HG02678 (cell line): ENCODE data around the gene TENT5C.

ENCODE experiments used
- ATAC-seq: cut with Tn5 transposase; IDR thresholded peaks from one replicate; pipeline ENCODE4 v1.9.1; 2021; ENCODE audit warnings: mild to moderate bottlenecking, moderate library complexity; ENCODE audit not compliant: unreplicated experiment

Gene TENT5C

DNA sequence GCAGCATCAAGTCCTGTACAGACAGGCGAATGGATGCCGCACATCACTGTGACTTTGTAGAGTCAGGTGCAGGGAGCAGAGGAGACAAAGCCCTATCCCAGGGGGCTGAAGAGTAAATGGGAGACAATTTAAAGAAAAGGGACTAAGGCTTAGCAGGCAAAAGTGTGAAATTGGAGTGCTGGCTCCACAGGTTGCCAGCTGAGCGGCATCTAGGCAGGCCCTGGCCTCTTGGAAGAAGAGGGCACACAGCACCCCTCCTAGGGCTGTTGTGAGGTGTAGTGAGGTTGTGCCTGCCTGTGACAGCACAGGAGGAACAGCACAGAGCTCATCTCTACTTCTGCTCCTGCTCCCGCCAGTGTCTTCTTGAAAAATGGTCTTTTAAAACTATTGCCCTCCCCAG lies 47.3 kb downstream of the TENT5C start:
- no peak for ATAC-seq

- ATAC-seq = no peak
These were observed 48.1 kb downstream of the TENT5C start for GRCh38 chr1:117653732-117654492.

DNA sequence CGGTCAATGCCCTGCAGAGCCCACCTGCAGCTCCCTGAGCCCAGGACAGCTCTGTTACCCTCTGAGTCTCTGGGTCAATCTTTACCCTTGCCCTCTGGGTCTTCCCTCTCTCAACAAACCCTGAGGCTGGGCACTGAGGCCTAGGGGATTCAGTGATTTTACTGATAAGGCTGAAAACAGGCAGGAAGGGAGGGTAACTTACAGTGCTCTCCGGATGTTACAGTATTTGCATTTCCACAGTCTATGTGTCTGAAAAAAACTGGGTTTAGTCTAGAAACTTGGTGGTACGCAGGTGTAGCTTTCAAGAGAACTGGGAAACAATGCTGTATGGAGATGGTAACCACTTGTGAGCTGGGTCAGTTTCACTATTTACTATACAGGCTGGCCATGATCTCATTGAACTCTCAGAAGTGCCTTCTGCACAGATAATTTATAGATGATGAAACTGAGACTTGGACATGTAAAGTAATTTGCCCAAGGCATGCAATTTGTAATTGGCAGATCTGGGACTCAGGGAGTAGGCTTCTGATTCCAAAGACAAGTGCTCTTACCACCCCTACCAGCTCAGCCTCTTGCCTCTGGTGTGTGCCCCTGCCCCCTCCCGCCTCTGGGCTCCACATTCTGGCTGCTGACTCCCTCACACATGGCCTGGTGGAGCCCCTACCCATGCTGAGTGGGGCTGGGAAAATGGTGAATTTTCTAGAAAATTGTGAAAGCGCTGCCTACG lies 48.8 kb downstream of the TENT5C start:
- ATAC-seq = peak; percentile 75

DNA sequence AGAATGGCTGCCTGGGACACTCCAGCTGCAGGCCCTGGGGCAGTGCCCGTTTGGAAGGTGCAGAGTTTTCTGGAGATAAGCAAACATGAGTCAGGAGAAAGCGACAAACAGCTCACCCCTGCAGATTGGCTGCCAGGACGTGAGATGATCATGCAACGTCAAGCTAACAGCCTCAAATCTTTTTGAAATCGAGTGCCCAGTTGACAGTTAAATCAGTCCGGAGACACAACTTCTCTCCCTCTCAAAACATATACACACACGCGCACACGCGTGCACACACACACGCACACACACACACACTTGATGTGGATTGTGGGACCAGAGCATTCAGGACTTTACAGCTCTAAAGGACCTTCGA lies 49.4 kb downstream of the TENT5C start:
- ATAC-seq = no peak

DNA sequence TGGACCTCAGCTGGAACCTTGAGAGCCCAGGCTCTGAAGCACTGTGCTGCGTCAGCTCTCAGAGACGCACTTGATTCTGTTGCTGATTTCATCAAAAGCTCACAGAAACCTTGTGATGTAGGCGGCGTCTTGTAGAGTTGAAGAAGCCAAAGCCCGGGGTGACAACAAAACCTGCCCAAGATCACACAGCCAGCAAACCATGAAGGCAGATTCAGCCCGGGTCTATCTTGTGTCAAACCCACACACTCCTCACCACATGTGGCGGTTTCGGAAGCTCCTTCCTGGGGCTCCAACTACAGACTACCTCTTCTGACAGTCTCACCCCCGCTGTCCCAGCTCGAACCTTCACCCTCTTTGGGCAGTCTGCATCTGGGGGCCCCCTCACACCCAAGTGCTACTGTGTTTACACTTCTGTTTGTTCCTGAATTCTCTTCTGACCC lies 50.4 kb downstream of the TENT5C start:
- ATAC-seq = peak; percentile 41

DNA sequence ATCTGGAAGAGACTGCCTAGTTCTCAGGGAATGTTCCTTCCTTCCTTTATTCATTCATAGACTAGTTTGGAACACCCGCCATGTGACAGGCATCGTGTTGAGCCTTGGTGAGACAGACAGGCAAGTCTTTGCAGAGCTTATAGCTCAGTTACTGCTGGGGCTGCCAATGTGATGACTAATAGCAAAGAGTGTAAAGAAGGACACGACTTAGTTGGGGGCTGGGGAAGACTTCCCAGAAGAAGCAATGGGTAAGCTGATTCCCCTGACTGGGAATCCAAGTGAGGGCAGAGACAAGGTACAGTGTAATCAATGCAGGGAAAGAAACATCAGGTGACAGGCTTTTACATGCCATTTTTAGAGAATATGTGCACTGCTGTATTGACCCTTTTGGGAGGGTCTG lies 51.2 kb downstream of the TENT5C start:
- ATAC-seq = no peak

DNA sequence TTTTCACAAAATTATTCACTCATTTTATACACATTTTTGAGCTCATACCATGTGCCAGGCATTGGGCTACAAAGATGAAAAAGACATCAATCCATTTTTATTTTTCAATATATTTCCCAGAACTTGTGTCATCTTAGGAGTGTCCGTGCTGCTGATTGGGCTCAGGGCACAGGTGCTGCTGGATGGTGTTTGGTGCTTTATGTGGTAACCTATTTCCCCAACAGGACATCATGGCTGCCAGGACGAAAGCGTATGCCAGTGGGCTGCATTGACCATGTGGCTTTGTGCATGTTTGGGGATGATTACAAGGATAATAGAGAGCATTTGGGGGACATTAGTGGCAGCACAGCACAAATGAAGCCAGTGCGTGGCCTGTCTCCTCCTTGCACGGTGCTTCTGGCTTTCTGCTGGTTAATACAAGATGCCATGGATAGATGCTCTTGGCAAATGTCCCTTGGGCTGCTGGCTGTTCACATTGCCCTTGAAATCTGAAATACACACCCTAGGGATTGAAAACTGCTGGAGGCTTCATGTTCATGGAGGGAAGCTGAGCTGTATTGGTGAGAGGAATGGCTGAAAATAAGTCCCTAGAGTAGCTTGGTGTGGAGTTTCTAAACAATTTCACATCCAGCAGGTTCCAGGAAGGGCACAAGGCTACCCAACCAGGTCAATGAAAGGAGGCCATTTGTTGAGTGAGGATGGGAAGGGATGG lies 52.3 kb downstream of the TENT5C start:
- ATAC-seq = no peak

- peak; percentile 33 for ATAC-seq
These were observed 52.8 kb downstream of the TENT5C start for GRCh38 chr1:117658676-117659075.

DNA sequence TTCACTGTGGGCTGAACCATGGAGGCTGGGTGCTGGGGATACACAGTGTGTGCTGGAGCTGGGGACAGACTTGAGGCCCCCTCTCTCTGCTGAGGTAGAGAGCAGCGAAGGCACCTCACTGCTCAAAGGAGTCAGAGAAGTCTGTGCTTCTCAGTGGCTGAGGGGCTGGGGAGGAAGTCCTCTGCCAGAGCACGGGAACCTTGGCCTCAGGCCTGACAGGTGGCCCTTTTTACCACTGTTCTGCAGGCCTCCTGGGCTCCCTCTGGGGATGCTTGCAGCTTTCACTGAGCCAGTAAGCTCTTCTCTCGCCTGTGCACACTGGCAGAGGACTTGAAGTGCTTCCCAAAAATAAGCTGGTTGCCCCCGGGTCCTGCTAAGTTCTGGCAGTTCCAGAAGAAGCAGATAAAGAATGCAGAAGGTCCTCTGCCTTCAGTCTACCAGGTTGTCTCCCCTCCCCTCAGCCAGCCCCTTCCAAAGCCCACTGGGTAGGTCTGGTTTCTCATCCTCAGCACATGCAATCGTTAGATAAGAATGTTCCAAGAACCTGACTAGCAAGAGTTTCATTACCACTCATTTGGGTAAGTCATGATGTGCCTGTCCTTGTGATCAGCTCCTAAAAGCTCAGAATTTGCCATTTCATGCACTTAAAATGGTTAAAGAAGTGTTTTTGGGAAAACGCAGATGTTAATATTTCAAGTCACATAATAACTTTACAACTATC lies 53.9 kb downstream of the TENT5C start:
- no peak for ATAC-seq

DNA sequence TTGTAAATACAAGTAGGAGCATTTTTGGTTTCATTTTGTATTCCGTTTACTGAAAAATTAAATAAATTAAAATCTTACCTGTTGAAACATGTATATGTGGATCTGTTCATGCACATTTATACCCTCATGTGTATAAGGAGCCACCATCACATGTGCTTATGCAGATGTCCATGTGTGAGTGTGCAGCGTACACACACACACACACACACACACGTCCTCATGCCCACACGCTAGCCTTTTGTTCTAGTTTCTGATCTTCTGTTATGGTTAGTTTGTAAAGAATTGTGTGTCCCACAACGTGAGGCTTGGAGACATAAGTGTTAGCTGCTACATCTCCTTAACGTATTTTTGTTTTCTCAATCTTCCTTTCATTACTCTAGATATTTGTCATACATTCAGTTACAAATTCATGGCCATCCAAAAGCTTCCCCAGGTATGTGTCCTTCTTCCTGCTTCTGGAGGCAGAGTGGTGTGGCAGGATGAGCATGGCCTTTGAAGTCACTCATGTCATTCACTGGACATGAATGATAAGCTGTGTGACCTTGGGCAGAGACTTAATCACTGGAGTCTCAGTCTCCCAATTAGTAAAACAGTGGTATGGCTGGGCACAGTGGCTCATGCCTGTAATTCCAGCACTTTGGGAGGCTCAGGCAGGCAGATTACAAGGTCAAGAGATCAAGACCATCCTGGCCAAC lies 54.6 kb downstream of the TENT5C start:
- ATAC-seq = no peak

DNA sequence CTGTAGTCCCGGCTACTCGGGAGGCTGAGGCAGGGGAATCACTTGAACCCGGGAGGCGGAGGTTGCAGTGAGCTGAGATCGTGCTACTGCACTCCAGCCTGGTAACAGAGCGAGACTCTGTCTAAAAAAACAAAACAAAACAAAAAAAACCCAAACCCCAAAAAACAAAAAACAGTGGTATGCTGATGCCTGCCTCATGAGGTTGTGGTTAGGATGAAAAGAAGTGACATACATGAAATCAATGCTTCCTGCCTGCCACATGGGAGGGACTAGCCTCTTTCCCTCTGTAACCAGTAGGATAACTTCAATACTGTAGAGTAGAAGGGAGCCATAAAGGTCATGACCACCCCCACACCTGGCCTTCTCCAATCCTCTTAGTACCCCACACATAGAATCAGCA lies 55.2 kb downstream of the TENT5C start:
- no peak for ATAC-seq

- no peak for ATAC-seq
These were observed 56.8 kb downstream of the TENT5C start for GRCh38 chr1:117662667-117663066.

DNA sequence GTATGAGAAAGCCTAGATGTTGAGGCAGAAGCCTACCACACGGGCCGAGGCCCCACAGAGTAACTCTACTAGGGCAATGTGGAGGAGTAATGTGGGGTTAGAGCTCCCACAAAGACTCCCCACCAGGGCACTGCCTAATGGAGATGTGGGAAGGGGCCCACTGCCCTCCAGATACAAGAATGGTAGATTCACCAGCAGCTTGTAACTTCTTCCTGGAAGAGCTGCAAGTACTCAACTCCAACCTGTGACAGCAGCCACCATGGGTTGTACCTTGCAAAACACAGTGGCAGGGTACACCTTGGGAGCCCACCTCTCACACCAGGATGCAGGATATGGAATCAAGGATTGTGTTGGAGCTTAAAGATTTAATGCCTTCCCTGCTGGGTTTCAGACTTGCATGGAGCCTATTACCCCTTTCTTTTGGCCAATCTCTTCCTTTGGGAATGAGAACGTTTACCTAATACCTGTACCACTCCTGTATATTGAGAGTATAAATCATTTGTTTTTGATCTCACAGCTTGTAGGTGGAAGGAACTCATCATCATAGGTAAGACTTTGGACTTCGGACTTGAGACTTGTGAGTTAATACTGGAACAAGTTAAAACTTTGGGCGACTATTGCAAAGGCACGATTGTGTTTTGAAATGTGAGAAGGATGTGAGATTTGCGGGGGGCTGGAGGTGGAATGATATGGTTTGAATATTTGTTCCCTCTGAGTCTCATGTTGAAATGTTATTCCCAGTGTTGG lies 57.5 kb downstream of the TENT5C start:
- ATAC-seq = no peak

GRCh38 chr1:117664314-117664713 lies 58.5 kb downstream of the TENT5C start:
- peak; percentile 96 for ATAC-seq

DNA sequence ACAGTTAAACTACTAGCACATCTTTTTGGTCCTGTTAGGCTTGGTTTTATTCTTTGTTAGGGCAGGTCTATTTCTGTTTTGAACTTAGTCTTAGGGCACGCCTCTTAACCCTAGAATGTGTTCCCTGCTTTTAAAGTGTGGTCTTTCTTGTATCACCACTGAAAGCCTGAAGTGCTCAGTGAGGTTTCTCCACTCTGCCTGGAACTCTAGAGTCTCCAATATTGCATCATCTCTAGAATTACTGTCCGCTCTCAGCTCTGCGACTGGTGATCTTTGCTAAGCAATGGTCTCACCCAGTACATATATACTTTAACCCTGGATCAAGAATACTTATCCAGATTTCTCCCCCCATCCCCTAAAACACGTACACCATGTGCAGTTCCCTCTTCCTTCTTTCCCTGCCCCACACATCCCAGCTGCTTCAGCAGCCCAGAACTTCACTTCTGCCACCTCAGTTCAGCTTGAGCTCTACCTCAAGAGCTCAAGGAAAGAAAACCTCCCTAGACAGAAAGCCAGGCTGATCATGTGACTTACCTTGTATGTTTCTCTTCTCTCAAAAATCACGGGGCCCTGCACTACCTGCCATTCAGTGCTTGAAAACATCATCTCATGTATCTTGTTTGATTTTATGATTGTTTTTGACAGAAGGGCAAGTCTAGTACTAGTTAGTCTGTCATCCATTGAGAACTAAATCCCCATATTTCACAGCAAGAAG lies 59.9 kb downstream of the TENT5C start:
- ATAC-seq = peak; percentile 31

DNA sequence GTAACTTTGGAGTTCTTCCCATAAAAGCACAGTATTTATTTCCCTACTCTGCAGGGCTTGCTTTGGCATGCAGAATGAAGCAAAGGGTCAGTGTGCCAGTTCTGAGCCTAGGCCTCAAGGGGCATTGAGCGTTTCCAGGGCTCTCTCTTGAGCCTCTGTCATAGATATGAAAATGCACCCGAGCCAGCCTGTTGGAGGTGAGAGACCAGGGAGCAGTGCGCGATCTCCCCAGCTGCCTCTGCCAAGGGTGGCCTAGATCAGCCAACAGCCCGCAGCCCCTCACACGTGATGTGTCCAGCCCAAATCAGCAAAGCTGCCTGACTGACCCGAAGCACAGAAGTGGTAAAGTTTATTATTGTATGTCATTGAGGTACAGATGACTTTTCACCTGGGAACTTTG lies 63.7 kb downstream of the TENT5C start:
- no peak for ATAC-seq

GRCh38 chr1:117670976-117671780 lies 65.3 kb downstream of the TENT5C start:
- no peak for ATAC-seq

DNA sequence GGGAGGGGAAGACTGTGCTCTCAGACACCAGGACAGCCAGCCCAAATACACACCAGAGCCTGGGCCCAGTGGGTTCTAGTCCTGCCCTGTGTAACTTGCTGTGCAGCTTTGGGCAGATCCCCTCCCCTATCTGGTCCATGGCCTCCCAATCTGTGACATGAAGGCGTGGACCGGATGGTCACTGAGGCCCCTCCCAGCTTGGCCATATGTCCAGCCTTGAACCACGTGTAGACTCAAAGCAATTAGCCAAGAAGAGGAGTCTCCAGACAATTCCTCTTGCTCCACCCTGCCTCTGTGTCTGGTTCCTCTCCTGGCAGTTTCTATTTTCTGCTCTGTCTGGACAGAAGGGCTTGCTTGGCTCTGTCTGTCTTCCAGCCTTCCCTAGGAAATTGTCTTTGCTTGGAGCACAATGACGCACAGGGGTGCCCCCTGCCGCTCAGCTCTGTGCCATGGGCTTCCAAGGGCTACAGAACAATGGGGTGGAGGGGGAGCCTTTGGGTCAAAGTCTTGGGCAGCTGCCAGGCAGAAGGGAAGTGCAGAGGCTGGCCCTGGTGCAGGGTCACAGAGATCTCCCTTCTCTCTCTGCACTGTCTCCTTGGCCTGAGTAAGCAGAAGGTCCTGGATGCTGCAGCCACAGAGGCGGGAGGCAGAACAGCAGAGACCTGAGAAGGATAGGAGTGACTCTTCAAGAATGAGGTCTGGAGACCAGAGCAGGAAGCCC lies 66.1 kb downstream of the TENT5C start:
- ATAC-seq = no peak
